Activated CD8-positive, alpha-beta memory T cell treated with anti-CD3 and anti-CD28 coated beads, Interleukin-2, amount 50 U/mL, for 24 hours (primary cell): ENCODE results near the gene MAGIX.
A peak's percentile ranks its signal among the peaks of the same experiment; 100 is the strongest.

Experiments used
- DNase-seq: peaks from one replicate; pipeline ENCODE4 v3.0.0-alpha.2; 2020; ENCODE audit errors: extremely low read depth

MAGIX gene

GRCh38 chrX:49183701-49184281 lies 21.2 kb downstream of the MAGIX start:
- no peak for DNase-seq

DNA sequence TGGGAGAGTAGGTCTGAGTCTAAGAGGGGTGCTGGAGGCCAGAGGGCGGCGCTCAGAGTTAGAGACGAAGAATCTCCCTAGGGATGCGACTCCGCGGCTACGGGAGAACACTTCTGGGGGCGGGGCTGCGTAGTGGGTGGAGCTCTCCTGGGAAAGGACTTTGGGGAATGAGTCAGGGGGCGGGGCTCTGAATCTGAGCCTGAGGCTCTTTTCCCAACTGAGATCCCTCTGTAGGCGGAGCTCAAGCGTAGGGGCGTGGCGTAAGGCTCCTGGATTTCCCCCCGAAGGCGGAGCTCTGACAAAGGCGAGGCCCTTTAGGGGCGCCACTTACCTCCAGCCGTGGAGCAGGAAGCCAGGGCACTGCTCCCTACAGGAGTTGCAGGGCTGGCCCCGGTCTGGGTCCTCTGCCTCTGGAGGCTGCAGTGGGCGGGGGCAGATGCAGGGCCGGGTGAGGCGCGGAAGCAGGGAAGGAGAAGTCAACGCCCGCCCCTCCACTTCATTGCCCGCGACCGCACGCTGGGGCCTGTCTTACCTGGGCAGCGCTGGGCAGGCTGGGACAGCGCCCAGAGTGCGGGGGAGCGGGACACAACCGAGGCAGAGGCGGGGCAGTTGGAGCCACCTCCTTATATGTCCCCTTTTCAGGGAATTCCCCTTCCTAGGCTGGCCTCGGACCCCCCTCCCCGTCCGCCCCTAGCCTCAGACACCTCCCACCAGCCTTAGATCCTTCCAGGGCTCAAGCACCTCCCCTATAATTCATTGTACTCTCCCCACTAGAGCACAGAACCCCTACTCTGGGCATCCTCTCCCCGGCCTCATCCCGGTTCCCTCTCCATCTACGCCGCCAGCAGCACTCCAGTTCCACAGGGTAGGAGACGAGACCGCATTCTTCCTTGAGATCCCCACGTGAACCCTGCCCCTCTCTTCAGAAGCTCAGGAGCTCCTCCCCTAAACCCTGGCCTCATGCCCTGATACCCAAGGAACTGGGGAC lies 22.0 kb downstream of the MAGIX start:
- no peak for DNase-seq

GRCh38 chrX:49186125-49187027 lies 23.8 kb downstream of the MAGIX start, which contains the start of gene PRICKLE3:
TSS of gene PRICKLE3 (minus strand) at chrX:49186373. CDS start at chrX:49186297, 76 bp downstream.
- DNase-seq = no peak

- no peak for DNase-seq
Observed at GRCh38 chrX:49187028-49187394, 24.5 kb downstream of the MAGIX start.

- no peak for DNase-seq
Observed at GRCh38 chrX:49187526-49187925, 25.0 kb downstream of the MAGIX start.

- no peak for DNase-seq
Observed at GRCh38 chrX:49188468-49189076, 26.0 kb downstream of the MAGIX start.

DNA sequence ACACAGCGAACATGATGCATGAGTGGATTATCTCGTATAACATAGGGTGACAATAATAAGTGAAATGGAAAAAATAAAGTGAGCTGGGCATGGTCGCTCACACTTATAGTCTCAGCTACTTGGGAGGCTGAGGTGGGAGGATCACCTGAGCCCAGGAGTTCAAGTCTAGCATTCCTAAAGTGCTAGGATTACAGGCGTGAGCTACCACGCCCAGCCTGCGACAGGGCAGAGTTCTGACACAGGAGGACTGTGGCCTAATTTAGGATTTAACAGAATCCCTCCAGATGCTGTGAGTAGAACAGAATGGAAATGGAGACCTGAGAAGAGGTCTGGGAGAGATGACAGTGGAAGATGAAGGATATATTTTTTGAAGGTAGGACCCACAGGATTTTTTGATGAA lies 27.0 kb downstream of the MAGIX start:
- no peak for DNase-seq

DNA sequence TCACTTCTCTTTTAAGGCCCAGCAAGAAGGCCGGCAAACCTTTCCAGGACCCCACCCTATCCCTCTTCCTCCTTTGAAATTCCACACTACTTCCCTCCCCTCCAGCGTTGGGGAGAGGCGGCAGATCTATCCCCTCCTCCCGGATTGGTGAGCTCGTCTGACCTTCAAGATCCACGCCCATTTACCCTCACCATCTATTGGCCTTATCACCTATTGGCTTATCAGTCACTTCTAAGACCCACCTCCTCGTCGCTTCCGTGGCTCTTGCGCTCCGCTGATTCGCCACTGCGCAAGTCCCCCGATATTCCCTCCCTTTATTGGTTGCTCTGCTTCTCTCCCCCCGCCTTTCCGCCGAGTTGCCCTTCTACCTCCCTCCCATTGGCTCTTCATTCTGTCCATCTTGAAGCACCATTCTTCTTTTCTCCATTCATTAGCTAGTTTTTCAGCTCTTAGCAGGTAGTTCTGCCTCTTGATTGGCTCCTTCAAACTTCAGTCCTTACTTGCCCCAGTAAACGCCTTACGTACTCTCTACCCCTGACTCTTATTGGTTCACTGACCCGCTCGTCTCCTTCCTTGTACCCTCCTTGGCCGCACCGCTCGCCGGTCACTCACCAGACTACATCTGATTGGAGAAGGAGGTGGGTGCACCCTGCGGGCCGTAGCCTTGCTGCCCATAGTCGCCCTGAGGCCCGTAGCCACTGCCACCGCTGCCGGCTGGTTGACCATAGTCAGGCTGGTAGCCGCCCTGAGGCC lies 28.4 kb downstream of the MAGIX start:
- DNase-seq = peak; percentile 59

GRCh38 chrX:49191574-49192011 lies 29.0 kb downstream of the MAGIX start:
- DNase-seq = no peak

- no peak for DNase-seq
Observed at GRCh38 chrX:49192722-49193328, 30.3 kb downstream of the MAGIX start.

DNA sequence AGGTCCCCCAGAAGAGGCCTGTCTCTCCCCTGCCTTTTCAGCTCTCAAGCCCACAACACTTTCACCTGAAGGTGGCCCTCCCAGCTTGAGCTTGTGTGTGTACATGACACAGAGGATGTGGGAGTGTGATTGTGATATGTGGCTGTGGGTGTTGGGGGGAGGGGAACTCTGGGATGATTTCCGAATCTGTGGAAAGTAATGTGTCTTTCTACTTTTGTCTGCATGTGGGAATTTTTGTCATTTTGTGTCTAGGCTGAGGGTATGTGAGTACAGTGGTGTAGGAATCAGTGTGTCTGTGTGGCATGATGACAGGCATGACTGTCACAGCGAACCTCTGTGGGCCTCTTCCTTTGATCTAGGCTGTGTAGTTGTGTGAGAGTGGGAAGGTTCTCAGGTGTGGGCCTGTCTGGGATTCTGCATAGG lies 31.0 kb downstream of the MAGIX start:
- no peak for DNase-seq

GRCh38 chrX:49197543-49198087 lies 35.1 kb downstream of the MAGIX start:
- no peak for DNase-seq

- DNase-seq = no peak
Observed at GRCh38 chrX:49198540-49199314, 36.2 kb downstream of the MAGIX start.

GRCh38 chrX:49199315-49199595 lies 36.7 kb downstream of the MAGIX start:
- DNase-seq = no peak

DNA sequence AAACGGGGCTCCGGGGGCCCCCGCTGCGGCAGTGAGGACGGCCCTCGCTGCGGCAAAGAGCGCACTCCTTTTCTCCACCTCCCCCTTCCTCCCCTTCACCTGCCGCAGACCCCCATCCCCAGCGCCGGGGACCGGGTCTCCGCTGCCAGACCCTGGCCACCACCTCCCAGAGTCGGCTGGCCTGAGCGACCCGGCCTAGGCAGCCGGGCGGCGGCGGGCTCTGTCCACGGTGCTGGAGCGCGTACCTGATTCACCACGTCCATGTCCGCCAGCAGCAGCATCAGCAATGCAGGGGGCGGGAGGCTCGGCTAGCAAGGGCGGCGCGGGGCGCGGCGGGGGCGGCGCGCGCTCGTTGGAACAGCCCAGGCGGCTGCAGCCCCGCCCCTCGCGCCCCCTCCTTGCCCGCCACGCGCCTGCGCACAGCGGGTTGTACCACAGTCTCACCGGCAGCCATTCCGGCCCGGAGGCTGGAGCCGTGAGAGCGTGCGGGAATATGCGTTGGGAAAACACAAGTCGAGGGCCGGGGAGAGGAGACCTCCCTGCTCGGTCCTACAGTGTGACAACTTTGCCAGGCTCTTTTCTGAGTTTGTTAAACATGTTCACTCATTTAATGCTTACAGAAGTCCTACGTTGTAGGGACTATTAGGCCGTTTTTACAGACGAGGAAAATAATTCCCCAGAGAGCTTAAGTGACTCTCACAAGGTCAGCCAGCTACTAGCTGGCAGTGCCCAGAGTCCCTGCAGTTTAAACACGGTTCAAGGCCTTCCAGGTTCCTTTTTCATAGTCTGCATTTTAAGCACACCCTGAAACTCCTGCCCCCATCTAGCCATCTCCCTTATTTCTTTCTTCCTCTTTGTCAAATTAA lies 37.6 kb downstream of the MAGIX start, which contains the start of gene SYP:
Gene SYP (minus strand): TSS at position 288 of the 866 bp plus-strand sequence. CDS start 7 bp downstream, at position 281.
- peak; percentile 67 for DNase-seq

- DNase-seq = no peak
Observed at GRCh38 chrX:49202022-49202421, 39.5 kb downstream of the MAGIX start.

GRCh38 chrX:49203536-49203935 lies 41.0 kb downstream of the MAGIX start:
- no peak for DNase-seq

DNA sequence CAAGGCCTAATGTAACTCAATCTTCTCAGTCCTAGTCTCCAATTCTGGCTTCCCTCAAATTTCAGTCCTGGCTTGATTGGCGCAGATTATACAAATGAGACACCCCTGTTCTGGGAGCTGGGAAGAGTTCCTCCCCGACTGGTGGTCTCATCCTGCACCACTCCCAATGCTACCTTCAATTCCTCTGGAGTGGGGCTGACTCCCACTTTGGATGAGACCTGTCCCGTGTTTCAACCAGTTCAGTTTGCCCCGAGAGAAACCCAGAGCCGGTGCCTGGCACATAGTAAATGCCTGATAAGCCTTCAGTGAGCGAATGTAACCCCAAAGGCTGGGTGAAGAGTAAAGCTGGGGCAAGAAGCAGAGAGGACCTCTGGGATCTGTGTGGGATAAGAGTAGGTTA lies 41.5 kb downstream of the MAGIX start:
- DNase-seq = no peak
